Brain microvascular endothelial cell (primary cell): Measurements from ENCODE around the gene TBX3.

Experiments
- DNase-seq: peaks from one replicate; pipeline ENCODE4 v3.0.0-alpha.2; 2020
- H3K27ac ChIP-seq: fragments of 250-450 bp; sonication (Bioruptor Pico); 2 replicates; pipeline ENCODE4 v1.5.1; 2020; ENCODE audit warnings: mild to moderate bottlenecking, moderate library complexity
- H3K27me3 ChIP-seq: fragments of 250-450 bp; sonication (Bioruptor Pico); replicated peaks from 2 replicates; pipeline ENCODE4 v1.5.1; 2020; ENCODE audit warnings: mild to moderate bottlenecking
- H3K36me3 ChIP-seq: fragments of 250-450 bp; sonication (Bioruptor Pico); replicated peaks from 2 replicates; pipeline ENCODE4 v1.5.1; 2020; ENCODE audit warnings: mild to moderate bottlenecking
- H3K4me3 ChIP-seq: 2 replicates; pipeline ENCODE4 v1.5.1; 2011; ENCODE audit warnings: low read depth, mild to moderate bottlenecking, control low read depth, low read length, moderate library complexity
- CTCF ChIP-seq: IDR thresholded peaks from 2 replicates; pipeline ENCODE4 v1.5.1; 2011; ENCODE audit warnings: low read depth, mild to moderate bottlenecking, moderate library complexity, low read length, control low read depth, inconsistent platforms; ENCODE audit errors: missing control alignments
- in situ Hi-C: cut with HindIII; loops from 2 replicates; pipeline ENCODE4 v1.10.0; 2017; ENCODE audit warnings: low sequenced_read_pairs, low pct_ligation_motif_present

TBX3 gene

GRCh38 chr12:114628199-114628598 is 55.8 kb downstream of the TBX3 start:
- TF ChIP-seq CTCF = no peak

GRCh38 chr12:114627393-114627792 is 56.6 kb downstream of the TBX3 start:
- in situ Hi-C loops = no loop called here
- Histone ChIP-seq H3K36me3 (no peaks in the 10 kb centered on the region), H3K4me3 (no peak overlapping the region), H3K27me3 (no peaks in the 10 kb centered on the region), H3K27ac (no peak overlapping the region)
- TF ChIP-seq CTCF = no peak
- DNase-seq = no peak

More at GRCh38 chr12:114628199-114628598, 55.8 kb downstream of the TBX3 start:
- H3K36me3 ChIP-seq = no peaks in the 10 kb centered on the region
- no peak overlapping the region for H3K4me3 ChIP-seq
- no peak overlapping the region for H3K27ac ChIP-seq
- no peaks in the 10 kb centered on the region for H3K27me3 ChIP-seq
- in situ Hi-C loops = no loop called here
- no peak for DNase-seq

- in situ Hi-C loops = no loop called here
- H3K27me3 ChIP-seq = no peaks in the 10 kb centered on the region
- H3K36me3 ChIP-seq = no peaks in the 10 kb centered on the region
- H3K4me3 ChIP-seq = no peak overlapping the region
- TF ChIP-seq CTCF = peak; percentile 92
- DNase-seq = peak; percentile 49
- H3K27ac ChIP-seq = no peak overlapping the region
Observed at GRCh38 chr12:114625294-114625851, 58.6 kb downstream of the TBX3 start.

- no peaks in the 10 kb centered on the region for H3K27me3 ChIP-seq
- no peak for TF ChIP-seq CTCF
- H3K27ac ChIP-seq = no peak overlapping the region
- H3K36me3 ChIP-seq = no peaks in the 10 kb centered on the region
- in situ Hi-C loops = no loop called here
- H3K4me3 ChIP-seq = no peak overlapping the region
- DNase-seq = no peak
Observed at GRCh38 chr12:114623737-114624136, 60.2 kb downstream of the TBX3 start.
